GM21423 (cell line): ENCODE results near the gene NAGPA.

Experiments used
- ATAC-seq: cut with Tn5 transposase; IDR thresholded peaks from one replicate; pipeline ENCODE4 v1.9.1; 2021; ENCODE audit warnings: mild to moderate bottlenecking, moderate library complexity; ENCODE audit not compliant: unreplicated experiment

NAGPA gene

DNA sequence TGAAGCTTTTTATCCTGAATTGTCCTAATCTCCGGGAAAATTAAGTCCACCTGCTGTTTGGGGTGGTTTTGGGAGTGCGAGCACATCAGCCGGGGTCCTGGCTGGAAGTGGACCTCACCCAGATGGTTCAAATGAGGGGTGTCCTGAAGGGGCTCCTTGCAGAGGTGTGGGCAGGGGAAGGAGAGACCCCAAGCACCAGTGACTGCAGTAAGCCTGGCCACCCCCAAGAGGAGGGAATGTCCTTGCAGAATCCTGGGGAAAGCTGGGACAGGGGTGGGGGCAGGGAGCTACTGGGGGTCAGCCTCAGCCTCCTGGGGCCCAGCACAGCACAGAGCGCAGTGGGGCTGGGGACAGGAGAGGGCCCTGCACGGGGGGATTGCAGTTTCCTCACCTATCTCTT, 29.4 kb downstream of the NAGPA start:
- ATAC-seq: no peak

DNA sequence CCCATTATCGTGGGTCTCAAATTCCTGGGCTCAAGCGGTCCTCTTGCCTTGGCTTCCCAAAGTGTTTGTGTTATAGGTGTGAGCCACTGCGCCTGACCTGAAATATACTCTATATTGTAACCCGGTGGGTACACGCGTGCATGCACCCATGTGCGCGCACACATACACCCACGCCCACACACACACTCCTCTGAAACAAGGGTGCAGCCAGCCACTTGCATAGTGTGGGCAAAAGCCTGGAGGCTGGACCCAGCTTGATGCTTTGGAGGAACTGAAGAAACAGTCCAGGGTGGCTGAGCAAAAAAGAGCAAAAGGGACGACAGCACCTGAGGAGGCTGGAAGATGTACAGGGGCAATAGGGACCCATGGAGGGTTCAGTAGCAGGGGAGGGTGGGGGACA, 29.9 kb downstream of the NAGPA start:
- ATAC-seq: no peak

GRCh38 chr16:5003211-5003610, 30.5 kb downstream of the NAGPA start:
- no peak for ATAC-seq

- no peak for ATAC-seq
Observed at GRCh38 chr16:5002699-5003143, 31.0 kb downstream of the NAGPA start.

- no peak for ATAC-seq
Observed at GRCh38 chr16:5001986-5002385, 31.7 kb downstream of the NAGPA start.

GRCh38 chr16:5001571-5001970, 32.2 kb downstream of the NAGPA start:
- no peak for ATAC-seq

- no peak for ATAC-seq
Observed at GRCh38 chr16:5000573-5001001, 33.1 kb downstream of the NAGPA start.

GRCh38 chr16:4994719-4995434, 38.9 kb downstream of the NAGPA start:
- no peak for ATAC-seq

GRCh38 chr16:4991754-4992153, 42.0 kb downstream of the NAGPA start:
- ATAC-seq: no peak

- no peak for ATAC-seq
Observed at GRCh38 chr16:4990415-4990814, 43.3 kb downstream of the NAGPA start.

DNA sequence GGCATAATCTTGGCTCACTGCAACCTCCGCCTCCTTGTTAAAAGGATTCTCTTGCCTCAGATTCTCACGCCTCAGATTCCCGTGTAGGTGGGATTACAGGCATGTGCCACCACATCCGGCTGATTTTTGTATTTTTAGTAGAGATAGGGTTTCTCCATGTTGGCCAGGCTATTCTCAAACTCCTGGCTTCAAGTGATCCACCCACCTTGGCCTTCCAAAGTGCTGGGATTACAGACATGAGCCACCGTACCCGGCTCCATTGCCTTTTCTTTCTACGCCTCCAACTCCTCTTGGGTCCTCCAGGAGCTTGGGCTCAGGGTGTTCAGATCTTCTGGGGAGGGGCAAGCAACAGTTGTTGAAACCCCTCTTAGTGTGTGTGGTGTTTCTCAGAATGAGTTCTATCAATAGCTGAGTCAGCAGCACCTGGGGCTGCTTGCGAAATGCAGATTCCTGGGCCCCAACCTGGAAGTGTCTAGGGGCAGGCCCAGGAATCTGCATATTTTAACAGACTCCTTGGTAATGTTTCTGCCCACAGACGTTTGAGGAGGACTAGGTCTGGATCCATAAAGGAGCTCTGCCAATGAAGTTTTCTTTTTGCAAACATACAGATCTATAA, 44.2 kb downstream of the NAGPA start:
- ATAC-seq: no peak

DNA sequence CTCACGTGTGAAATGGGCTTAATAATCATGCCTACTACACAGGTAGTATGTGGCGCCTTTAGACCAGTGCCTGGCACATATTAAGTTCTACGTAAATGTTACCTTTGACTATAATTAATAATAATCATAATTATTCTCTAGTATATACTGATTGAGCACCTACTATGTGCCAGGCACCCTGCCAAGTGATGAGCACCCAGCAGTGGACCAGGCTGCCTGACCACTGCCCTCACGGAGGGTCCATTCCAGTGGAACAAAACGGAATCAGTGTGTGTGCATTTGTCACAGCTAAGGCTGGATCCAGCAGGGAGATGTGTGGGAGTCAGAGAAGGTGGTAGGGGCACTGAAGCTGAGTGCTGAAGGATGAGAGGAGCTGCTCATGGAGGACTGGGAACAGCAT, 45.1 kb downstream of the NAGPA start:
- no peak for ATAC-seq

DNA sequence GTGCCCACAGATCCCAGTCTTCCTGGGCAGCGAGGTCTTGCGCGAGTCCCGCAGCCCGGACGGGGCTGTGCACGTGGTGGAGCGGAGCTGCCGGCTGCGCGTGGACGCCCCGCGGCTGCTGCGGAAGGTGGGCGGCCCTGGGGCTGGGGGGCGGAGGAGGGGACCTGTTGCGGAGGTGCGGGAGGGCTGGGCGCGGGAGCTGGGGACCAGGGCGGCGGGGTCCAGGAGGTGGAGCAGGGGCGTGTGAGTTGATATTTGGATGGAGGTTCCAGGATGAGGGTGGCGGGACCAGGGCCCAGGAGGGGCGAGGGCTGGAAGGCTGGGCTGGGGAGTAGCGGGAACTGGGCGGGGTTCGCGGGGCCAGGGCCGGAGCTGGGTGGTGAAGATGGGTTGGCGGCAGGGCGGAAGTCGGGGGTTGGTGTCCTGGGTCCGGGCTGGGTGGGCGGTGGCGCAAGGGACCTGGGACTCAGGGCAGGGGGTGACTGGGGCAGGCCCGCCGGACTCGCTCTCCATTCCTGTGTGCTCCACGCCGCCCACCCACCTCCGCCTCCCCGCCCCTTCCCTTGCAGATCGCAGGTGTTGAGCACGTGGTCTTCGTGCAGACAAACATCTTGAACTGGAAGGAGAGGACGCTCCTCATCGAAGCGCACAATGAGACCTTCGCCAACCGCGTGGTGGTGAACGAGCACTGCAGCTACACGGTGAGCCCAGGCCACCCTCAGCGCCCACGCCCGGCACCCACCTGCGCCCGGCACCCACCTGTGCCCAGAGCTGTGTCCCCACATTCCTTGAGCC, 46.0 kb downstream of the NAGPA start:
- ATAC-seq: no peak

- no peak for ATAC-seq
Observed at GRCh38 chr16:4987250-4987579, 46.5 kb downstream of the NAGPA start.

- ATAC-seq: no peak
Observed at GRCh38 chr16:4984174-4984990, 49.4 kb downstream of the NAGPA start.

DNA sequence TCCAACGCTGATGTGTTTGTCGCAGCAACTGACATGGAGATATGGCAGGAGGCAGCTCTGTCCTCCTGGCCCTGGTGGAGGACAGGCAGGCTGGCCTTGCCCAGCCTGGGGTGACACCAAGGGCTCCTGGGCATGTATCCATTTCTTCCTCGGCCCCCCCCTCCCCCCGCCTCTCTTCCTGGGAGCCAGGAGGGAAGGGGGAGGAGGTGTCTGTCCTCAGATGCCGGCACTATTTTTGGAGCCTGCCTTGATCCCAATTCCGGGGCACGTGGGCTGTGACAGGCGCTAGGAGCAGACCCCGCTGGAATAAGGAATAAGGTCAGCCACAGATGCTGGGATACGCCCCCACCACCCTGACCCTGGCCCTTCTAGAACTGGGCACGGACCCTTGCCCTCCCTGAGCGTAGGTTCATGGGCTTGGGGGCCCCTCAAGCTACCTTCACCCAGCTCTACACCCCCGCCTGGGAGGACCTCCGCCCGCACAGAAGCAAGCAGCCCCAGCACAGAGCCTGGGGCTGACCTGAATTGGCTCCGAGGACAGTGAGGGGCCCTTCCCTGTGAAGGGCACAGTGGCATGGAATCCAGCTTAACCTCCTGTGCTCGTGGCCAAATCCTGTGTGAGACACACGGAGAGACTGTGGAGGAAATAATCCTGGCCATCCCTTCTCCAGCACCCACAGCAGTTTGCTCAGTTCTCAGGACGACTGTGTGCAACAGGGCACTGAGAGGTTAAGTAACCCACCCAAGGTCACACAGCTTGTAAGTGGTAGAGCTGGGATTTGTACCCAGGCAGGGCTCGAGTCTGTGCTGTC, 51.5 kb downstream of the NAGPA start:
- no peak for ATAC-seq

GRCh38 chr16:4981473-4981872, 52.3 kb downstream of the NAGPA start:
- no peak for ATAC-seq

DNA sequence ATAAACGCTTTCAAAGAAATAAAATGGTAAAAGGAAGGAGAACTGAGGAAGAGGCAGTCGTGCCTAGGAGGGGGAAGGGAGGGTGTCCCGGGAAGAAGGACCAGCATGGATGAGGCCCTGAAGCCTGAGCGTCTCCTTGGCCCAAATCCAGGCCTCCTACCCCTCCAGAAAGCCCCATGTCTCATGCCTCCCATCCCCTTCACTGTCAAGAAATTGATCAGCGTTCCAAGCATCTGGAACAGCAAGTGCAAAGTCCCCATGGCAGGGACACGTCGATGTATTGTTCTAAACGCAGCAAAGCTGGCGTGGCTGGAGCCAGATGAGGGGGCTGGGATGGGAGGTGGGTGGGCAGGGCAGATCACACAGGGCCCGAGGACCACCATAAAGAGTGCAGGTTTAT, 53.0 kb downstream of the NAGPA start:
- ATAC-seq: no peak

- no peak for ATAC-seq
Observed at GRCh38 chr16:4979736-4980660, 53.7 kb downstream of the NAGPA start.
